DMS79 (cell line): ENCODE data around the gene SLC22A23.

Source experiments
- DNase-seq: peaks from one replicate; lab custom pipeline; 2025; lab: John Stamatoyannopoulos, UW

SLC22A23 gene, protein sequence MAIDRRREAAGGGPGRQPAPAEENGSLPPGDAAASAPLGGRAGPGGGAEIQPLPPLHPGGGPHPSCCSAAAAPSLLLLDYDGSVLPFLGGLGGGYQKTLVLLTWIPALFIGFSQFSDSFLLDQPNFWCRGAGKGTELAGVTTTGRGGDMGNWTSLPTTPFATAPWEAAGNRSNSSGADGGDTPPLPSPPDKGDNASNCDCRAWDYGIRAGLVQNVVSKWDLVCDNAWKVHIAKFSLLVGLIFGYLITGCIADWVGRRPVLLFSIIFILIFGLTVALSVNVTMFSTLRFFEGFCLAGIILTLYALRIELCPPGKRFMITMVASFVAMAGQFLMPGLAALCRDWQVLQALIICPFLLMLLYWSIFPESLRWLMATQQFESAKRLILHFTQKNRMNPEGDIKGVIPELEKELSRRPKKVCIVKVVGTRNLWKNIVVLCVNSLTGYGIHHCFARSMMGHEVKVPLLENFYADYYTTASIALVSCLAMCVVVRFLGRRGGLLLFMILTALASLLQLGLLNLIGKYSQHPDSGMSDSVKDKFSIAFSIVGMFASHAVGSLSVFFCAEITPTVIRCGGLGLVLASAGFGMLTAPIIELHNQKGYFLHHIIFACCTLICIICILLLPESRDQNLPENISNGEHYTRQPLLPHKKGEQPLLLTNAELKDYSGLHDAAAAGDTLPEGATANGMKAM

GRCh38 chr6:3456898-3457709, at the start of gene SLC22A23:
SLC22A23 (minus strand) TSS chr6:3457050; CDS start chr6:3456559, 491 bp downstream.
- no peak for DNase-seq

- no peak for DNase-seq
These were observed 49.4 kb upstream of the SLC22A23 start for GRCh38 chr6:3506200-3506599.

DNA sequence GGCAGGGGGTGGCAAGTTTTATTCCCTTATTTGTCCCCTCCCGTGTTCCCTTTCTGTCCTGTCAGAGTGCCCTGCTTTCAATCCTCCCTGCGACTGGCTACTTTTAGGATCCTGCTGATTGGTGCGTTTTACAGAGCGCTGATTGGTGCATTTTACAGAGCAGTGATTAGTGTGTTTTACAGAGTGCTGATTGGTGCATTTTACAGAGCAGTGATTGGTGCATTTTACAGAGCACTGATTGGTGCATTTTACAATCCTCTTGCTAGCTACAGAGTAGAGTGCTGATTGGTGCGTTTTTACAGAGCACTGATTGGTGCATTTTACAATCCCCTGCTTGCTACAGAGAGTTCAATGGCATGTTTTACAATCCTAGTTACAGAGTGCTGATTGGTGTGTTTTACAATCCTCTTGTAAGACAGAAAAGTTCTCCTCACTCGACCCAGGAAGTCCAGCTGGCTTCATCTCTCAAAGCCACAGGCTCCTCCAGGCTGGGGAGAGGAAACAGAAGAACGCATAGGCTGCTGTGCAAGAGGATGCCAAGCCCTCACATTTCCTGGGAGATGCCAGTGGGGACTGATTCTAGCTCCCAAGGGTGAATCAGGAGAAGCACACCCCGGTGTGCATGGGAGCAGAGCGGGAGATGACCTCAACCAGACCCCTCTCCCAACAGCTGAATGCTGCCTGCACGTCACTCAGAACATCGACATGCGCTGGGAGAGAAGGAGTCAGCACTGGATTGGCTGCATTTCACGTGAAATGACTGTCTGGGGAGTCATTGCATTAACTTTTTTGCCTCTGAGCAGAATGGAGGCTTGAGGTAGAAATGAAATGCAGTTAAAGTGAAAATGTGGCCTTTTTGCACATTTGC, 48.3 kb upstream of the SLC22A23 start:
- DNase-seq = no peak

- no peak for DNase-seq
These were observed 47.5 kb upstream of the SLC22A23 start for GRCh38 chr6:3504354-3504753.

DNA sequence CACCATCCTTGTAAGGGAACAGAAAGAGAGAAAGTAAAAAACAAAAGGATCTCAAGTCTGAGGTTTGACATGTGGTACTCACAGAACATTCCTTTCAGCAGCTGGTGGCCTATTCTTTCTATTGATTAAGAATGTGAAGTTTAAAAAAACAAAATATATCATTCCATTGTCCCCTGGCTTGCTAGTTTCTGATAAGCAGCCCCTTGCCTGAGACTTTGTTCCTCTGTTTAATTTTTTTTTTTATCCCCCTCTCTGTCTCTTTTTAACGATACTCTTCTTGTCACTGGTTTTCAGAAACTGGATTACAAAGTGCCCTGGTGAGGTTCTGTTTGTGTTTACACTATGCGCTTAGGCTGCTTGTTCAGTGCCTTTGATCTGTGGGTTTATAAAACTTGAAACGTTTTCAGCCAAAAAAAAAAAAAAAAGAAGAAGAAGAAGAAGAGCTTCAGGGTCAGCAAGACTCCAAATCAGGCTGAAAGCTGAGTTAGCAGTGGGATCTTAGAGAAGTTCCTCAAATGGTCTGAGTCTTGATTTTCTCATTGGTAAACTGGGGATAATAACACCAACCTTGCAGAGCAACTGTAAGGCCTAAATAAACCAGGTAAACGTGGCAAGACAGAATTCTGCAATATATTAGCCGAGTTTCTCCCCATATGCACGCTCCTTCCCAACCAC, 45.1 kb upstream of the SLC22A23 start:
- DNase-seq = no peak

DNA sequence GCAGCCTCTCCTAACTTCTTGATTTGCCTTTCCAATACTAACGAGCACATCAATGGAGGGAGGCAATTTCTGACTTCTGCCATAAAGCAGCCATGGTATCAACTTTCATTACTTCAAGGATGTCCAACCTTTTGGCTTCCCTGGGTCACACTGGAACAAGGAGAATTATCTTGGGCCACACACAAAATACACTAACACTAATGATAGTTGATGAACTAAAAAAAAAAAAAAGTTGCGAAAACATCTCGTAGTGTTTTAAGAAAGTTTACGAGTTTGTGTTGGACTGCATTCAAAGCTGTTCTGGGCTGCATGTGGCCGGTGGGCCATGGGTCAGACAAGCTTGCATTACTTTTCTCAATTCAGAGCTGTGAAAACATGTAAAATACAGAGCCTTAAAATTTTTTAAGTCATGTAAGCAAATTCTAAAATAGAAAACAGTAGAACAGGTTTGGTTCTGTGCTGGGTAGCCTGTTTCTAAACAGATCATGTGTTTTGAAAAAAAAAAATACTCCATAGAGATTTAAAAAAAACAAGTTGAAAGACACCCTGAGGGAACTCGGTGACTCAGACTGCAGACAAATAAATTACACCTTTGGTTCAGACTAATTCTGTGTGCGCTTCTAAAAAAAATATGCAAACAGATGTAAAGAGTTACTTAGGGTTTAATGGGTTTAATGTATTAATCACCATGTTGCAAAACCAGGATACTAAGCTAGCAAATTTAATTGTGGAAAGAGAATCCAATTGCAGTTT, 43.6 kb upstream of the SLC22A23 start:
- no peak for DNase-seq

- DNase-seq = no peak
These were observed 42.8 kb upstream of the SLC22A23 start for GRCh38 chr6:3499603-3500002.

- no peak for DNase-seq
These were observed 39.5 kb upstream of the SLC22A23 start for GRCh38 chr6:3496395-3496794.

GRCh38 chr6:3494391-3495100, 37.7 kb upstream of the SLC22A23 start:
- no peak for DNase-seq

DNA sequence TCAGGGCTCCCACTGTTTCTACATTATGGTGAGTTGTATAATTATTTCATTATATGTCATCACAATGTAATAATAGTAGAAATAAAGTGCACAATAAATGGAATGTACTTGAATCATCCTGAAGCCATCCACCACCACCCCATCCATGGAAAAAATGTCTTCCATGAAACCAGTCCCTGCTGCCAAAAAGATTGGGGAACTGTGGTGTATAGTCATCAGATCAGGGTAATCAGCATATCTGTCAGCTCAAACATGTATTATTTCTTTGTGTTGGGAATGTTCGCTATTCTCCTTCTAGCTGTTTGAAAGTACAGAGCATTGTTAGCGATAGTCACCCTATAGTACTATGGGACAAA, 33.8 kb upstream of the SLC22A23 start:
- no peak for DNase-seq

GRCh38 chr6:3489961-3490624, 33.2 kb upstream of the SLC22A23 start:
- no peak for DNase-seq

GRCh38 chr6:3489027-3489757, 32.3 kb upstream of the SLC22A23 start:
- DNase-seq = no peak

GRCh38 chr6:3484946-3485345, 28.1 kb upstream of the SLC22A23 start:
- DNase-seq = no peak

- no peak for DNase-seq
These were observed 27.3 kb upstream of the SLC22A23 start for GRCh38 chr6:3484192-3484591.

- DNase-seq = no peak
These were observed 26.8 kb upstream of the SLC22A23 start for GRCh38 chr6:3483675-3484074.

- no peak for DNase-seq
These were observed 26.0 kb upstream of the SLC22A23 start for GRCh38 chr6:3482869-3483268.

GRCh38 chr6:3481640-3482039, 24.8 kb upstream of the SLC22A23 start:
- no peak for DNase-seq

DNA sequence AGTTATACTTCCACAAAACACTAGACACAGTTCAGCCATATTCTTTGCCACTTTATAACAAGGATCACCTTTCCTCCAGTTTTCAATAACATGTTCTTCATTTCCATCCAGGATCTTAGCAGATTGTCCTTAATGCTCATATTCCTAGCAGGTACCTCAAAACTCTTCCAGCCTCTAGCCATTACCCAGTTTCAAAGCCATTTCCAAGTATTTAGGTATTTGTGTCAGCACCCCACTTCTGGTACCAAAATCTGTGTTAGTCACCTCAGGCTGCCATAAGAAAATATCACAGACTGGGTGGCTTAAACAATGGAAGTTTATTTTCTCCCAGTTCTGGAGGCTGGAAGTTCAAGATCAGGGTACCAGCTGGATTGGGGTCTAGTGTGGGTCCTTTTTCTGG, 23.2 kb upstream of the SLC22A23 start:
- no peak for DNase-seq

DNA sequence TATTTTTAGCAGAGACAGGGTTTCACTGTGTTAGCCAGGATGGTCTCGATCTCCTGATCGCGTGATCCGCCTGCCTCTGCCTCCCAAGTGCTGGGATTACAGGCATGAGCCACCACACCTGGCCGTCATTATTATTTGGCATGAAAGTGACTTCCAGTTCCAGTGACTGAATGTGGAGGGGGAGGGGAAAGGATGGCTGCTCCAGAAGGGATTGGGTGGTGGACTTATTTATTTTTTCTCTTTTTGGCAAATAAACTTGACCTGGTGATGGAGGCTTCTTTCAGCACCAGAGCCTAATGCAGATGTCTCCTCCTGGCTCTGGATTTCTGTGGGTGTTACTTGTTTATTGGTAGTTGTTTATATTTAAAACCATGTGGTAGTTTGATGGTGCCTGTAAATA, 16.9 kb upstream of the SLC22A23 start:
- DNase-seq = no peak
